HG02588 (cell line): ENCODE measurements around the gene TMEM135.
"Not testable (repeated sequence)": the region's sequence is repeated elsewhere in the genome, so short reads cannot be mapped to it uniquely, and the experiment has no call there.

Source experiments
- ATAC-seq: cut with Tn5 transposase; IDR thresholded peaks from one replicate; pipeline ENCODE4 v1.9.1; 2021; ENCODE audit warnings: mild to moderate bottlenecking, moderate library complexity; ENCODE audit not compliant: unreplicated experiment

The TMEM135 gene

DNA sequence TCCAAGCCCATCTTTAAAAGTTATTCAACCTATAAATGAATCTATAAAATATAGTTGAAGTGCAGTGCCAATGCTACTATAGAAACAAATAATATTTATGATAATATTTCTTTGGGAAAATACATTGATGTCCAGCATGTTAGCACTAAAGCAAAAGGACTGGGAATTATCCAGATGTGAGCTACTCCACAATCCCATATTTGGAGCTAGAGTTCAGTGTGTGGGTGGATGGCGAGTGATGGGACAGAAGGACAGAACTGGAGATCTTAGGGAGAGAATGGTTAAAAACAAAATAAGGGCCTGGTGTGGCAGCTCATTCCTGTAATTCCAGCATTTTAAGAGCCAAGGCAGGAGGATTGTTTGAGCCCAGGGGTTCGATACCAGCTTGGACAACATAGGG lies 216.8 kb downstream of the TMEM135 start:
- no peak for ATAC-seq

DNA sequence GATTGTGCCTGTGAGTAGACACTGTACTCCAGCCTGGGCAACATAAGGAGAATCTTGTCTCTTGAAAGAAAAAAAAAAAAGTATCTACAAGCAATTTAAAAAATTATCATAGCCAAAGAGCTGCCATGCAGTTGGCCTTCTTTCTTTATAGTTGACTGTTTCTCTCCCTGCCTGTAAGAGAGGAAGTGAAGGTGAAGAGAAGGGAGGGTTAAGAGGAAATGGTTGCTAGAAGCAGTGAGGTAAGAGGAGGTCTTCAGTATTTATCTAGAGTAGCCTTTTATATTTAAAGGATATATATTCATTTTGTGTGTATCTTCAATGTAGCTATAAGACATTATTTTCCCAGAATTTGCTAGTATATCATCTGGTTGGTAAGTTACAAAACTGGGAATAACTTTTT lies 217.9 kb downstream of the TMEM135 start:
- ATAC-seq: no peak

DNA sequence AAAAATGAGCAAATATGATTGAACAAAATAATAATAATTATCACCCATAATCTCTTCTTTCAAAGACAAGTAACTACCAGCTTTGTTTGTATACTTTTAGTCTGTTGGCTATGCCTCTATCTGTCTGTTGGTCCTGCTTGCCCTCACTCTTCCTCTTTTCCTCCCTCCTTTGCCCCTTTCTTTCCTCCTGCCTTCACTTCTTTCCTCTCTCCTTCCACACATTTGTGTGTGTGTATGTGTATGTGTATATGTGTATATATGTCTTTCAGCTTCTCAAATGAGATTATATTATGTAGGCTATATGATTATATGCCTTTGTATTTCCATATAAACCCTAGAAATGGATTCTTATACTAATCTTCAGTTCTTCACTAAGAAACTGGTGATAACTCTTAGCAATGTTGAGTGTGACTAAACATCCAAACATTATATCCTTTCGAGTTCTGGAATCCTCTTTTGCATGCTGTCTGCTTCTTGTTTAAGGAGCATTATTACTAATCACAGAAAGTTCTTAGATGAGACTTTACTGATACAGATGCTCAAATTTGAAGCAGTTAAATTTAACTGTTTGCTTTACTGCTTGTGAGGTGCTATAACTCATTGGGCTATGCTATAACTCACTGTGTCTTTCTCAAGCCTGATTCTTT lies 219.1 kb downstream of the TMEM135 start:
- no peak for ATAC-seq

DNA sequence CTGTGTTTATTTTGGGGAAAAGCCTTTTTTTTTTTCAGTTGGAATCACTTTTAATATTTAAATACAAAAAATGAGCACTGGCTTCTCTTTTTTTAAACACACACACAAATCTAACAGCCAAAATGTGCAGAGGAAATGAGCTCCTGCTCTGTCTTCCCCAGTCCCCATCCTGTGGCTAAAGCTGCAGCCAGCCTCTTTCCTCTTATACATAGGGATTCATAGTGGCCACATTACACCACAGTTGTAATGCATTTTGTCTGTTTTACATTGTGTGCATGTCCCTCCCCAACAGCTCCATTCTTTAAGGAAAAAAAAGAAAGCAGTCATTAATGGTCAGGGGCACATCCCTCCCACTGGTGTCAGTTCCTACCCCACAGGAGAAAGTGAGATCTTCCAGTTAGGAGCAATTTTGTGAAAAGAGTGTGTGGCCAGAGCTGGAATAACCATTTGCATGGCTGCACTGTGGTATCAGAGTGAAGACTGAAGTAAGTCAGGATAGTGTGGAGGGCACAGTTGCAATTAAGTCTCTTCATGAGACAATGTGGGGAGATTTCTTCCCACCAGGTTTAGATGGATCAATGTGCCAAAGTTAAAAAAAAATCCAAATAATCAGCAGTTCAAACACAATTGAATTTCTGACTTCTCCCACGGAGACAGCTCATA lies 220.6 kb downstream of the TMEM135 start:
- ATAC-seq: no peak

DNA sequence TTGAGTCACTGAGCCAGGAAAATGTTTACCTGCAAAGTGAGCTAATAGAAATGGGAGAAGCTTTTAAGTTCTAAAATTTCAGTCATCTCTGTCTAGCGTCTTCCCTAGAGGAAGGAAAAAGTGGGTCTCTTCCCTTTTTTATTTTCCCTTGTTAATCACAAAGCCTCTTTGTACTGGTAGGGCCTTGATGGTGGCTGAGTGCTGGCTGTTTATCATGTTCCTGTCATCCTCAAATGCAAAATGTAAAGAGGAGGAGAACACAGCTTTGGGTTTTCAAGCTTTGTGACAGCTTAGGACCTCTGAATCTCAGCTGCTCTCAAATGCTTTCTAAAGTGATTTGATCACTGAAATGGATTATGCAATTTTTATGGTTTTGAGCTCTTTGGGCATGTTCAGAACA lies 222.0 kb downstream of the TMEM135 start:
- no peak for ATAC-seq

DNA sequence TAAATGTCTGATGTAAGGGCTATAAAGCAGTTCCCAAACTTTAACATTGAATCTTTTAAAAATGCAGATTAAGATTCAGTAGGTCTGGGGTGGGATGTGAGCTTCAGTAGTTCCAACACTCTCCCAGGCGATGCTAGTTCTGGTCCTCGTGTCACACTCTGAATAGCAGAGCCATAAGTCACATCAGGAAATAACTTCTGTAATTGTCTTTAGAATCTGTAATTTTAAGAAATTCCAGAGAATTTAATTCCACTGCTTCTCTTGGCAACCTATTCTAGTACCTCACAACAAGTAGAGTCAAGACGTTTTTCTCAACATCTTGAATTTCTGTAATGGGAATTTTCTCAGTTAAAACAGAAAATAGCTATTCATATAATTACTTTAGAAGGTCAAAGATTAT lies 223.1 kb downstream of the TMEM135 start:
- ATAC-seq: no peak

DNA sequence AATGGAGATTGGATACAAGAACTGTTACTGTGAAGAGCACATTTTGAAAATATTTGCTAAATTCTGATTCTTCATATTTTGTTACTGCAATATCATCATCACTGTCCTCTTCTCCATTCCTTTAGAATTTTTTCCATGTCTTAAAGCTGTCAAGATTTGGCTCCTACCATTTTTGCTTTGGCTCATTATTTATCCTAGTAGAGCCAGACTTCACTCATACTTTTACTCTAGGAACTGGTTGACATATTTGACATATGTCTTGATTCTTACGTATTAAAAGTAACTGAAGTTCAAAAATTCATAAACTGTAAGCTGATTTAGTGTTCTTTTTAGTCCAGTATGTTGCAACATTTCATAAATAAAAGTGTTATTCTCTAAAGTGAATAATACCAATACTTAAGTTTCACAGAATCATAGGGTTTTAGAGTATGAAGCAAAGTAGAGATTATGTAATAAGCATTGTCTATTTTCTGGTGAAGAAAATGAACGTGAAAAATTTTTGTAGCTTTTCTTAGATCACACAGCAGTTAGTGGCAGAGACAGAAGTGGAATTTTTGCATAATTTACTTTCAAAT lies 225.6 kb downstream of the TMEM135 start:
- ATAC-seq: no peak

DNA sequence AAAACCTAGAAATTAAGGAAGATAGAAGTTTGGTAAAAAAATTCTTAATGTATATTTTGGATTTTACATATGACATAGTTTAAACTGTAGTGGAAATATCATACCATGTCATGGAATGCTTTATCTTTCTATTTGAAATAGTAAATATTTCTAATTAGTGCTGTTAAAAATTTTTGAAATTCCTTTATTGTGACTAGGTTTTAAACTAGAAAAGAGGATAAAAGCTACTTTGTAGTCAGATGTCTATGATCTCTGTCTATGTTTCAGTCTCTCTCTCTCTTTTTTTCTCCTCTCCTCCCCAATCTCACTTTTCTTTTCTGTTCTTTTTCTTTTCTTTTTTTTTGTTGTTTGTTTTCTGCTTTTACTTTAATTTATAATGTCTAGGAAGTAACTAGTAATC lies 226.2 kb downstream of the TMEM135 start:
- ATAC-seq: no peak

DNA sequence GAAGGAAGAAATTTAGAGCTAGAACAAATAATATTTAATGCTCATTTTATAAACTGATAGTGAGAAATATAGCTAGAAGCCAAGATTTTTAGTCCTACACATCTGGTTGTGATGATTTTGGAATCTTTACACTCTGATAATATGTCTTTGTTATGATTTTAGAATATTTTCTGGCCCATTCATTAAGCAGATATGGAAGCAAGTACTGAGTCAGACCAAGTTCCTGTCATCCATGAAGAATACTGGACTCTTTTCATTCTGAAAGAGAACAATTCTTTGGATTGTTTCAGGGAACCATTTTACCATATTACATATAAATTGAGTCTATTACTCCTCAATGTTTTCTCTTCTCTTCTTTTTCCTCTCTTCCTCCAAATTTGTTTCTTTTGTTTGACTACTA lies 227.4 kb downstream of the TMEM135 start:
- ATAC-seq: no peak

DNA sequence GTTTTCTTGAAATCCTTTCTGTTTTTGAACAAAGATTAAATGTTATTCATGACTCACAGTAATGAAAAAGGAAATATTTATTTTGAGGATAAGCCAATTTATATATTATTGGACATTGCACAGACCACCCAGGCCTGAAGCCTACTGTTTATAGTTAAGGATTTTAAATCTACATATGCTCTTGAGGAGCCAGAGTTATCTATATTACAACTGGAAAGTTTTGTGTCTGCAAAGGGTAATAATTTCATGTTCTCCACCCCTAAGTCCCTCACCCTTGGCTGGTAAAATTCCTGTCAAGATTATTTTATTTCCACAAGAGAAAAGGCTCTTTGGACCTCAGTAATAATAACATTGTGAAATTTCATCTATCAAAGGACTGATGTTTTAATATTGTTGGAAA lies 228.2 kb downstream of the TMEM135 start:
- ATAC-seq: no peak

DNA sequence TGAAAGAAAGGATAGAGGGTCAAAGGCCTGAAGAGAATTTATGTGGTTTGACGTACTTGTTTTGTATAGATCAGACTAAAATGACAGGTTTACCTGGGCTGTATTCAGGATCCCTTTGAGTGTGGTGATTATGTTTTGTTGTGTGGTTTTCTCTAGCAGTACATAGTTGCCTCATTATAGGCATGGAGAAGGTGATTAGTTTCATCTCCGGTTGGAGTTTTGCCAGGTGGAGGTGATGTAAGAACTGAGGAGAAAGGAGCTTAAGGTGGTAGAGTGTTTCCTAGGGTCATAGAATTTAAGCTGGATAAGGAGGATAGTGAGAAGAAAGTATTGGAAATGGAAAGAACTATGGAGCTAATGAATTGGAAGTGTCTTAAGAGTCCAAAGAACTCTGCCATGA lies 229.0 kb downstream of the TMEM135 start:
- ATAC-seq: no peak

DNA sequence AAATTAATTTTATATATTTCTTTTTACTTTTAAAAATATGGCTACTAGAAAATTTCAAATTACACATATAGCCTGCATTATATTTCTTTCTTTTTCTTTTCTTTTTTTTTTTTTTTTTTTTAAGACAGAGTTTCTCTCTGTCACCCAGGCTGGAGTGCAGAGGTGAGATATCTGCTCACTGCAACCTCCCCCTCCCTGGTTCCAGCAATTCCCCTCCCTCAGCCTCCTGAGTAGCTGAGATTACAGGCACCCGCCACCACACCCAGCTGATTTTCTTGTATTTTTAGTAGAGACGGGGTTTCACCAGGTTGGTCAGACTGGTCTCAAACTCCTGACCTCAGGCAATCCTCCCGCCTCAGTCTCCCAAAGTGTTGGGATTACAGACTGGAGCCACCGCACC lies 234.2 kb downstream of the TMEM135 start:
- not testable (repeated sequence) for ATAC-seq

DNA sequence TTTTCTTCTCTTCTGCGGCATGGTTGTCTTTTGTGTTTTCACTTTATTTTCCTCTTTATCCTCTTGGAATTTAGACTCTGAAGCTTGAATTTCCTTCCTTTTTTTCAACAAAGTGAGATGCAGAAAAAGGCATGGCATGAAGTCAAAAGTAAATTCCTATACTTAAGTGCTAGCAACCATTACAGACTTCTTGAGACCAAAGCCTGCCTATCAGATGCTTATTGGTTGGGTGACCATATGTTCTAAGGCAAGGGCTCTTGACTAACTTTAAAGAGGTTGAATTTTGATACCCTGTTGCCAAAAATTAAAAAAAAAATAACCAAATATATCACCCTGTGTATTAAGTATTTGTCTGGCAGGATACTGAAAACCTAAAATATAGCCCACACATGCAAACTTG lies 237.4 kb downstream of the TMEM135 start:
- ATAC-seq: no peak

DNA sequence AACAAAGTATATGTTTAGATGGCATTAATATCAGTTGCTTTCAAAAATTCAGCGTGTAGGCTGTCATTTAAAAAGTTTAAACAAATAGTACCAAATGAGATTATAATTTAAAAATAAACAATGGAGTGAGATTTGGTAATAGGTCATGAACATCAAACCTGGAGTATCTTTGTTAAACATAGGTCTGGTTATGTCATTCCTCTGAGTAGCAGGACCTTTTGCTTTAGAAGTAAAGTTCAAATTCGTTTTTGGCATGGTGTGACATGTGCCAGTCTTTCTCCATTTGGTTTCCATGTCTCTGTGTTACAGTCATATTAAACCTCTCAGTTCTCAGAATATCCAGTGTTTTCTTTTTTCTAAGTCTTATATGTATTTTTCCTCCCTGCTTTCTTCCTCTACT lies 242.4 kb downstream of the TMEM135 start:
- ATAC-seq: no peak

DNA sequence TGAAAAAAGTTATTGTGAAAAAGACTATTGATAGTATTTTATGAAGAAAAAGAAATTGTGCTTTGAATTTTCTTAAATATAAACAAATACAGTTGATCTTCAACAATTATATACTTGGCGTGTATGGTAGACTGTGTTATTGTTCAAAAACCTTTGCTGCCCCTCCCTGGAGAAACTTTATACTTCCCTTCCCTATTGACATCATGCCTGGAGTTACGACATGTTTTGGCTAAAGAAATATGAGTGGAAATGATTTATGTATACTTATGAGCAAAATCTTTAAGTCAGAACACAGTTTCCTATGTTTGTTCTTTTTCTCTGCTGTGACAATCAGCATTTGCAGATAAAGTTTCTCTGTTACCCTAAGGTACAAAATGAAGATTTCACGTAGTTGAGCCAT lies 243.8 kb downstream of the TMEM135 start:
- ATAC-seq: no peak

DNA sequence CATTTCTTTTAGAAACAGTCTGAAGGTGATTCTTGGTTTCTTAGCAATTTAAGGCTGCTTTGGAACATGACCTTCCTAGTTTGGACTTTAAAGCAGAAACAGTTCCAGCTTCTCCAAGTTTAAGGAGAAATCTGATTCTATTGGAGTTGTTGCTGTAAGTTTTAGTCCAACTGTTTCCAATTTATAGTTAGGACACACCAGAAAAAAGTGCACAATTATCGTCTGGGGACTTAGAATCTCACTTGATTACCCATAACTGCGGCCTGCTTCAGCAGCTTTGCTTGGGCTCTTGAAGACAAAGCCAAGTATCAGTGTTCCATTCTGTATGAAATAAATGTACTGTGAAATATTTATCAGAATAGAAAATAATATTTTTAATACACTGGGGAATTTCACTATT lies 246.6 kb downstream of the TMEM135 start:
- no peak for ATAC-seq

DNA sequence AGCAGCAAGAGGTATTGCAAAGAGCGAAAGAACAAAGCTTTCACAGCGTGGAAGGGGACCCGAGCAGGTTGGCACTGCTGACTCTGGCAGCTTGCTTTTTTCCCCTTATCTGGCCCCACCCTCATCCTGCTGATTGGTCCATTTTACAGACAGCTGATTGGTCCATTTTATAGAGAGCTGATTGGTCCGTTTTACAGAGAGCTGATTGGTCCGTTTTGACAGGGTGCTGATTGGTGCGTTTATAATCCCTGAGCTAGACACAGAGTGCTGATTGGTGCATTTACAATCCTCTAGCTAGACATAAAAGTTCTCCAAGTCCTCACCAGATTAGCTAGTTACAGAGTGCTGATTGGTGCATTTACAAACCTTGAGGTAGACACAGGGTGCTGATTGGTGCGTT lies 247.9 kb downstream of the TMEM135 start:
- ATAC-seq: not testable (repeated sequence)

DNA sequence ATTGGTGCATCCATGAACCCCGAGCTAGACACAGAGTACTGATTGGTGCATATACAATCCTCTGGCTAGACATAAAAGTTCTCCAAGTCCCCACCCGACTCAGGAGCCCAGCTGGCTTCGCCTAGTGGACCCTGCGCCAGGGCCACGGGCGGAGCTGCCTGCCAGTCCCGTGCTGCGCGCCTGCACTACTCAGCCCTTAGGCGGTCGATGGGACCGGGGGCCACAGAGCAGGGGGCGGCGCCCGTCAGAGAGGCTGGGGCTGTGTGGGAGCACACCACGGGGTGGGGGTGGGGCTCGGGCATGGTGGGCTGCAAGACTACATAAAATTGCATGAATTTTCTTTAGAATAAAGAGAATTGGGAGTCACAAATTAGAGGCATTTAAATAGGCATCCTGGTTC lies 248.6 kb downstream of the TMEM135 start:
- ATAC-seq: no peak

DNA sequence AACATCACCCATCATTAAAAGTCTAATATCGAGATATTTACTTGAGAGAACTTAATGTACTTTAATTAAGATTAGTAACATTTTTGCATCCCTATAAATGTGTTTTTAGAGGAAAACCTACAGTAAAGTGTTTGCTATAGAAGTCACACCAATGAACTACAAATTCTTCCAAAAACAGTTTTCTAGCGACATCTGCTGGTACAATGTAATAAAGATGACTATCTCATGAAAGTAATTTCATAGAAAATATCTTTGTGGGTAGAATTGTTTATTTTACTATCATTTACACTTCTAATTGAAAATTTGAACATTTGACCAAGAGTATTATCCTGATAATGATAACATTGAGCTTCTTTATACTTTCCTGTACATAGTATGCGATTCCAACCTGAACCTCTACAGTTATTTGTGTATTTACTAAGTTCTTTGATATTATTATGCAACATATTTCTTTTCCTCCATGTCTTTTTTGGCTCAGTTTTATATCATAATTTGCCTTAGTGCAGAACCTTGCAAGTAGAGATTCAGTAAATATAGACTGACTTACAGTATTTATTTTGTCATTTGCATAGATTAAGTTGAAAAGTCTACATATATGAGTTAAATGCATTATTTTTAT lies 252.7 kb downstream of the TMEM135 start:
- no peak for ATAC-seq

DNA sequence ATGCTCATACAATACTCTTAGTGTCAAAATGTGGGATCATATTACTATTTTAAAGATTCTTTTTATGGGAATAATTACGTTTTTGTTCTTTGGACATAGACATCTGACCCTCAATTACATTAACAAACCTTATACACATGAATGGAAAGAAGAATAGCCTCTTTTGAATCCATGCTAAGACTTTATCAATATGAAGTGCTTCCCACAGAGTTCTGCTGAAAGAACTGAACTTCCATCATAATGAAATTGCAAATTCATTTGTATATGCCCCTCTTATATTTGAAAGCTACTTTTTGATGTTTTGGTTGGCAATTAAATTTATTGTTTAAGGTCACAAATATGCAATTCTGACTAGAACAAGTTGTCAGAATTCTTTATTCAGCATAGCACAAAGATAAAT lies 254.9 kb downstream of the TMEM135 start:
- ATAC-seq: no peak

DNA sequence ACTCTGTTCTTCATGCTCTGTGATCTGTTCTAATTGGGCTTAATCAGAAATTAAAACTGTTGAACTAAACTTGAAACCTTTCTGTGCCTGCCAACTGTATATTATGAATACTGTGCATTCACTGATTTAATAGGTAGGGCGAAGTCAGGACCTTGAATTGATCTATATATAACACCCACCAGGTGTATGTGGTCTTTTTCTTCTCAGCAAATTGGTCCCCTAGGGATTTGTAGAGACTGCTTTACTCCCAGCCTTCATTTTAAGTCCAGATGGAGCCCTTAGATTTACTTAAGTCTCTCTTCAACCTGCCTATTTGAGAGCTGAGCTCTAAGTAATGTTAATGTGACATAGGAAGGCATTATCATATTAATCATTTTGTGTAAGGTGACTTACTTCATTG lies 257.5 kb downstream of the TMEM135 start:
- no peak for ATAC-seq

DNA sequence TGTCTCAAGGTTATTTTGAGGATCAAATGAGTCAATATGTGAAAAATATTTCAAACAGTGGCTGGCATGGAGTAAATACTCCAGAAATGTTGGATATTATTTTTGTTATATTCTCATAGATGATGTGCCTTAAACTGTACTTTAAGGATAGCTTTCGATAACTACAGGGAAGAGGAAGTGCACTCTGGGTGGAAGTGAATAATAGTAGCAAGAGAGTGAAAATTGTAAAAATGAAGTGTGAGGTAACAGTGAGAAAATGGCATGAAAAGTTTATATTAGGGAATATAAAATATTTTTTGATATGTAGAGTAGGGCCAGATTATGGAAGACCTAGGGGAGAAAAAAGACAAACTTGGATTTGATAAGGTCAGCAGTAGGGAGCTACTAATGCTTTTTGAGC lies 258.9 kb downstream of the TMEM135 start:
- ATAC-seq: no peak
